Measurements from ENCODE around the gene DNPEP. TPM values are rescaled to one million over a fixed set of nuclear protein-coding genes. Genes with fewer than 3 reads are reported as not detected.

The DNPEP gene
- polyA plus RNA-seq, result 49.9 TPM

GRCh38 chr2:219387306-219388120 lies at the start of gene DNPEP:
Gene DNPEP (minus strand): TSS chr2:219387912. CDS start chr2:219387794, 118 bp downstream.
- Mint-ChIP-seq H3K36me3 (peaks cover 4% of the 10 kb centered on the region), H3K27me3 (peaks cover under 1% of the 10 kb centered on the region), H3K27ac (peak within 1 kb of the TSS; percentile 86 to 98 (median 94)), H3K9me3 (peaks cover 0 to 3% (median 0%) of the 10 kb centered on the region in 3 donors), H3K4me3 (peak within 1 kb of the TSS; percentile 93 to 96 (median 94)), H3K4me1 (peaks cover 9 to 13% (median 11%) of the 10 kb centered on the region in 3 donors)

DNA sequence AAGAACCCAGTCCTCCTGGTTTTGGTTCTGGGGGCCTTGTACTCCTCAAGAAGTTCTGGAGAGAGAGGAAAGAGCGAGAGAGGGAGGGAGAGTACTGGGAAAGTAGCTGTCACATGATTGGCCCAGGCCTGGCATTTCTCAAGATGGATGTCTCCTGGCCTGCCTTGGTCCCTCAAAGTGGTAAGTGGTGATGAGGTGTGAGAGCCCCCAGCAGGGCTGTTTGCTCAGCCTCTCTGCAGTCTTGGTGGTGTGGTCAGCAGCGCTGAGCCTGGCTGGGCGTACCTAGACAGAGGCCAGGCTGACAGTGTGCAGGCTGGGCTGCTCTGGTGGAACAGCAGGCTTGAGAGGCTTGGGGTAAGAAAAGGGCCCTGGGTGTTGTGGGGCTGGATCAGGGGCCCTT lies 49.4 kb upstream of the DNPEP start:
- Mint-ChIP-seq H3K9me3 (peaks cover 0 to 2% (median 0%) of the 10 kb centered on the region in 3 donors), H3K27ac (no peak overlapping the region), H3K4me3 (no peak overlapping the region), H3K4me1 (peaks cover 3 to 5% (median 5%) of the 10 kb centered on the region in 3 donors), H3K27me3 (peaks cover 29% of the 10 kb centered on the region), H3K36me3 (no peaks in the 10 kb centered on the region)

- Mint-ChIP-seq H3K9me3 (peaks cover 0 to 2% (median 0%) of the 10 kb centered on the region in 3 donors), H3K27ac (no peak overlapping the region), H3K4me1 (peaks cover 3 to 5% (median 4%) of the 10 kb centered on the region in 3 donors), H3K27me3 (peaks cover 29% of the 10 kb centered on the region), H3K36me3 (no peaks in the 10 kb centered on the region), H3K4me3 (peak overlapping the region in 1 of 4 donors; percentile 79)
Observed at GRCh38 chr2:219436491-219436890, 48.8 kb upstream of the DNPEP start.

DNA sequence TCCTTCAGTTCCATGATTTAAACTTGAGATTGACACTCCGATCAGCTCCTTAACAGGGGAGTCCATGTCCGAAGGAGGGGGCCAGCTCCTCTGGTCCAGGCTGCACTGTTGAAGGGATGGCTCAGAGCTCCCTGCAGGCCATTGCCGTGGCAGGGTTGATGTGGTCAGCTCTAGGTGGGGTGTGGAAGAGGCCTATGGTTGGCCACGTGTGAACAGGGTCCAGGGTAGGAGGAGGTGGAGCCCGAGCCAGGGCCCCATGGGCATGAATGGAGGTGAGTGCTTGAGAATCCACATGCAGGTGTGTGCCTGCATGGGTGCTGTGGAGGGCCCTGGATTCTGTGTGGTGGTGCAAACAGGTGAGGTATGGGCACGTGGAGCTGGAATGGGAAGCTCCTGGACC lies 48.0 kb upstream of the DNPEP start:
- H3K27ac Mint-ChIP-seq, result peak overlapping the region in 1 of 3 donors; percentile 84
- H3K9me3 Mint-ChIP-seq, result peaks cover 0 to 2% (median 0%) of the 10 kb centered on the region in 3 donors
- H3K4me1 Mint-ChIP-seq, result peaks cover 0 to 2% (median under 1%) of the 10 kb centered on the region in 3 donors
- H3K36me3 Mint-ChIP-seq, result peaks cover 3% of the 10 kb centered on the region
- peaks cover 21% of the 10 kb centered on the region for H3K27me3 Mint-ChIP-seq
- peak overlapping the region in 1 of 4 donors; percentile 20 for H3K4me3 Mint-ChIP-seq

DNA sequence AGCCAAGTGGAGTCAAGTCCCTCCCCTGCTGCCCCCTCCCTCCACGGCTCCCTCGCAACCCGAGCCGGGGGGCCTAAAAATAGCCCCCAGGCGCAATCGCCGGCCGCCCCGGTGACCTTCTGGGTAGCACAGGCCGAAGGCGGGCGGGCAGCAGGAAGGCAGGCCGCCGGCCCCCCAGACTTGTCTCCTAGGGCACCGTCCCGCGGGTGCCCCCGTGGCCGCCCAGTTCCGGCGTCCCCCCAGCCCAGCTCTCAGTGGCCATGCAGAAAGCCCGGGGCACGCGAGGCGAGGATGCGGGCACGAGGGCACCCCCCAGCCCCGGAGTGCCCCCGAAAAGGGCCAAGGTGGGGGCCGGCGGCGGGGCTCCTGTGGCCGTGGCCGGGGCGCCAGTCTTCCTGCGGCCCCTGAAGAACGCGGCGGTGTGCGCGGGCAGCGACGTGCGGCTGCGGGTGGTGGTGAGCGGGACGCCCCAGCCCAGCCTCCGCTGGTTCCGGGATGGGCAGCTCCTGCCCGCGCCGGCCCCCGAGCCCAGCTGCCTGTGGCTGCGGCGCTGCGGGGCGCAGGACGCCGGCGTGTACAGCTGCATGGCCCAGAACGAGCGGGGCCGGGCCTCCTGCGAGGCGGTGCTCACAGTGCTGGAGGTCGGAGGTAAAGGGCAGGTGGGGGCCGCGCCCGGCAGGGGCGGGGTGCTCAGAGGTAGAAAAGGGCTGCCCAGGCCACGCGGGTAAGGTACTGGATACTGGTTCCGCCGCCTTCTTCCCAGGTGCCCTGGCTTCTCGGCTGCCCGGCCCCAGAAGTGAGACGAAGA lies 47.2 kb upstream of the DNPEP start, which contains the start of gene SPEG:
SPEG (plus strand) TSS at position 126 of the 808 bp plus-strand sequence; CDS start at position 261, 135 bp downstream.
- H3K9me3 Mint-ChIP-seq, result peaks cover 0 to 2% (median 0%) of the 10 kb centered on the region in 3 donors

DNA sequence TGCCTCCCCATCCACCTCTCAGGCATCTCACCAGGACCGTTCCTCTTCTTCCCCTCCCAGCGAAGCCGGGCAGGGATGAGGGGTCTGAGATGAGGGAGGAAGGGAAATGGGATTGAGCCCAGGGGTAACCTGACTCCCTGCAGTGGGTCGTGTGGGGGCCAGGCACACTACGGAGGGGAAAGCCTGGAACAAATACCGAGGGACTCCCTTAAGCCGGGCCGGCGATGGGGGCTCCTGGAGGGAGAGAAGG lies 46.7 kb upstream of the DNPEP start:
- no peak overlapping the region for H3K4me3 Mint-ChIP-seq
- peaks cover 0 to 2% (median 0%) of the 10 kb centered on the region in 3 donors for H3K4me1 Mint-ChIP-seq
- H3K9me3 Mint-ChIP-seq, result peaks cover 0 to 2% (median 0%) of the 10 kb centered on the region in 3 donors
- no peak overlapping the region for H3K27ac Mint-ChIP-seq
- peaks cover 18% of the 10 kb centered on the region for H3K27me3 Mint-ChIP-seq
- H3K36me3 Mint-ChIP-seq, result peaks cover 3% of the 10 kb centered on the region

More for the DNA sequence above, 47.2 kb upstream of the DNPEP start, which contains the start of gene SPEG:
- H3K27me3 Mint-ChIP-seq, result peaks cover 18% of the 10 kb centered on the region
- peak within 1 kb of the TSS in 1 of 3 donors; percentile 84 for H3K27ac Mint-ChIP-seq
- no peak within 1 kb of the TSS for H3K4me3 Mint-ChIP-seq
- H3K4me1 Mint-ChIP-seq, result peaks cover 0 to 2% (median 0%) of the 10 kb centered on the region in 3 donors
- peaks cover 3% of the 10 kb centered on the region for H3K36me3 Mint-ChIP-seq

DNA sequence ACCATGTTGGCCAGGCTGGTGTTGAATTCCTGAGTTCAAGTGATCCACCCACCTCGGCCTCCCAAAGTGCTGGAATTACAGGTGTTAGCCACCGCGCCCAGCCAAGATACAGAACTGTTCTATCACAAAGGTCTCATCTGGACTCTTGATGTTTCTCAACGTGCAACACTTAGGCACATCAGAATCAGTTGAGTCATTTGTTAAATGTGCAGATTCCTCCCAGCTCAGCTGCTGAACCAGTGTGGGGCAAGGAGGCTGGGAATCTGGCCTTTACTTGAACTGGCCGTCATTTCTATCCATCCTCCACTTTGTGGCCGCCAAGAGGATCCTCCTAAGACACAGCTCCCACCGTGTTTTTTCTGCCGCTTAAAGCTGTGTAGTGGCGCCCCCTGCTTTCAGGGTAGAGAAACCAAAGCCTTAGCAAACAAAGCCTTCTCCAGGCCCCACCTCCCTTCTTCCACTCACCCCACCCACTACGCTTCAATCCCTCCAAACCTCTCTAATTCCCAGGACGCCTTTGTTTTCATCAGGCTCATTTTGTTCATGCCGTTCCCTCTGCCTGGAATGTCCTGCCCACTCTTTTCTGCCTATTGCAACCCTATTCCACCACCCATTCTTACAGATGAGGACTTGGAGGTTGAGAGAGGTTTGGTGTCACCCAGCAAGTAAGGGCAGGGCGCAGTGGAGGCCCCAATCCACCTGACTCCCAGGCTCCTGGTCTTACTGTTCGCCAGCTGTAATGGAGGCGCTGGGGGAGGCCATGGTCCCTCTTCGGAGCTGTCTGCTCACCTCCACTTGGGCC lies 46.2 kb upstream of the DNPEP start:
- Mint-ChIP-seq H3K27me3 (peaks cover 18% of the 10 kb centered on the region), H3K4me3 (no peak overlapping the region), H3K36me3 (peaks cover 3% of the 10 kb centered on the region), H3K4me1 (peaks cover 0 to 2% (median 0%) of the 10 kb centered on the region in 3 donors), H3K9me3 (peaks cover 0 to 2% (median 0%) of the 10 kb centered on the region in 3 donors), H3K27ac (no peak overlapping the region)

DNA sequence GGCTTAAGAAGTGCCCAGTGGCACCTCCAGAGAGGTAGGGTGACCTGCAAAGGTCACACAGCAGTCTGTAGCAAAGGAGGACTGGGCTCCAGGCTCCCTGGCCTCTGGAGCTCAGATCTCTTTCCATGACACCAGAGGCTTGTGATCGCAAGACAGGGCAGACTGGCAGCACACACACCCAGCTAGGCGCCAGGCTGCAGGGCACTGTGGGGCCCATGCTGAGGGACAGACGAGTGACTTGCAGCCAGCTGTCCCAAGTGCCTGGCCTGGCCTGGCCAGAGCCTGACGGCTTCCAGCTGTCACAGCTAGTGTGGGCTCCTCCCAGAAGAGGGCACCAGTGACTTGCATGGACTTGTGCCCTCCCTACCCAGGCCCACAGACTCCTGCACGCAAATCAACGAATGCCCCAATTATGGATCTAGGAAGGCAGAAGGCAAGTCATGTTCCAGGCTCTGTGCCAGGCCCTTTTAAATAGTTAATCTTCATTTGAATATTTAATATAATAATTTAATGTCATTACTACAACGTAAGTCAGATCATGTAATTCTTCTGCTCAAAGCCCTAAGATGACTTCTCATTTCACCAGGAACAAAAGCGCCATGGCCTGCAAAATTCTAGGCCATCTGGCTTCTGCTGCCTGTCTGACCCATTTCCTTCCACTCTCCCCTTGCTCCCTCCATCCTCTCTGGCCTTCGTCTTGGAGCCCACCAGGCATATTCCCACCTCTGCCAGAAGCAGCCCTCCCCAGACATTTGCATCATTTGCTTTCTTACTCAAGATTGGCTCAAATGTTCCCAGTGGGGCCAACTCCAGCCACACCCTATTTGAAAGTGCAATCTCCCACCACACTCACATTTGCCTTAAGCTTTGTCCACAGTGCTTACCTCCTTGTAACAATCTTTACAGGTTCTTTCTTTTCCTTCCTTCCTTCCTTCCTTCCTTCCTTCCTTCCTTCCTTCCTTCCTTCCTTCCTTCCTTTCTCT lies 43.2 kb upstream of the DNPEP start:
- peaks cover 6% of the 10 kb centered on the region for H3K36me3 Mint-ChIP-seq
- peaks cover 0 to 2% (median 0%) of the 10 kb centered on the region in 3 donors for H3K4me1 Mint-ChIP-seq
- H3K27ac Mint-ChIP-seq, result no peak overlapping the region
- peaks cover 0 to 2% (median 0%) of the 10 kb centered on the region in 3 donors for H3K9me3 Mint-ChIP-seq
- no peak overlapping the region for H3K4me3 Mint-ChIP-seq
- H3K27me3 Mint-ChIP-seq, result peaks cover 19% of the 10 kb centered on the region

GRCh38 chr2:219429958-219430606 lies 42.4 kb upstream of the DNPEP start:
- Mint-ChIP-seq H3K4me3 (no peak overlapping the region), H3K36me3 (peaks cover 6% of the 10 kb centered on the region), H3K9me3 (no peaks in the 10 kb centered on the region), H3K27me3 (peaks cover 23% of the 10 kb centered on the region), H3K27ac (peak overlapping the region in 1 of 3 donors; percentile 31), H3K4me1 (no peaks in the 10 kb centered on the region)

DNA sequence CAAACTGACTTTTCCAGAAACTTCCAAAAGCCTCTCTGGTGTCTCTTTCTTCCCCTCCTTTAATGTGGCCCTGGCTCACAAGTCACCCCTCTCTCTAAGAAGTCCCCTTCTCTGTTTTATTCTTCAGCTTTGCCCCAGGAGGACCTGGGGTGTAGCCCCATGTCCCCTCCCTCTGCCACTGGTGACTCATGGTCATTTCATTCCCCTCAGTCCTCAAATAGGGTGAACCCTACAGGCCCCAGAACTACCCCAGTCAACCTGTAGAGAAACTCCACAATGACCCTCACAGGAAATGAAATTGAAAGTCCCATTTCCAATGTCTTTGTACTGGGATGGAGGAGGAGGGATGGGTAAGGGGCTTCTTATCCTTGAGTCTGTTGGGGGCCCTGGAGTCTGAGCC lies 40.8 kb upstream of the DNPEP start:
- Mint-ChIP-seq H3K9me3 (no peaks in the 10 kb centered on the region), H3K27ac (no peak overlapping the region), H3K4me1 (no peaks in the 10 kb centered on the region), H3K27me3 (peaks cover 27% of the 10 kb centered on the region), H3K36me3 (peaks cover 6% of the 10 kb centered on the region), H3K4me3 (no peak overlapping the region)

GRCh38 chr2:219426534-219427136 lies 38.9 kb upstream of the DNPEP start:
- Mint-ChIP-seq H3K4me1 (no peaks in the 10 kb centered on the region), H3K4me3 (no peak overlapping the region), H3K27ac (no peak overlapping the region), H3K9me3 (no peaks in the 10 kb centered on the region), H3K36me3 (peaks cover 6% of the 10 kb centered on the region), H3K27me3 (peaks cover 20% of the 10 kb centered on the region)

DNA sequence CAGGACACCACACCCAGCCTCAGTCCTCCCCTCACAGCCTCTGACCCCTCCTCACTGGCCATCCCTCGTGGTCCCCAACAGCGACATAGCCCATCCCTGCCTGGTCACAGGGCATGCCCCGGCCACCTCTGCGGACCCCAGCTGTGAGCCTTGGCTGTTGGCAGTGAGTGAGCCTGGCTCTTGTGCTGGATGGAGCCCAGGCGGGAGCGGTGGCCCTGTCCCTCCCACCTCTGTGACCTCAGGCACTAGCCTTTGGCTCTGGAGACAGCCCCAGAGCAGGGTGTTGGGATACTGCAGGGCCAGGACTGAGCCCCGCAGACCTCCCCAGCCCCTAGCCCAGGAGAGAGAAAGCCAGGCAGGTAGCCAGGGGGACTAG lies 38.3 kb upstream of the DNPEP start:
- no peaks in the 10 kb centered on the region for H3K4me1 Mint-ChIP-seq
- peaks cover 24% of the 10 kb centered on the region for H3K27me3 Mint-ChIP-seq
- H3K4me3 Mint-ChIP-seq, result no peak overlapping the region
- H3K27ac Mint-ChIP-seq, result no peak overlapping the region
- peaks cover 3% of the 10 kb centered on the region for H3K36me3 Mint-ChIP-seq
- no peaks in the 10 kb centered on the region for H3K9me3 Mint-ChIP-seq

All from IgD-negative memory B cell (primary cell).